NCI-H446 treated with DMSO at 0.1 percent for 48 hours (cell line): ENCODE results near the gene ADAM22.

Experiments used
- DNase-seq: peaks from one replicate; lab custom pipeline; 2025; lab: John Stamatoyannopoulos, UW

Gene ADAM22

GRCh38 chr7:88042157-88042556 is 108.1 kb downstream of the ADAM22 start:
- no peak for DNase-seq

- DNase-seq, result no peak
Observed at GRCh38 chr7:88042803-88043202, 108.8 kb downstream of the ADAM22 start.

- DNase-seq, result no peak
Observed at GRCh38 chr7:88044069-88044468, 110.0 kb downstream of the ADAM22 start.

DNA sequence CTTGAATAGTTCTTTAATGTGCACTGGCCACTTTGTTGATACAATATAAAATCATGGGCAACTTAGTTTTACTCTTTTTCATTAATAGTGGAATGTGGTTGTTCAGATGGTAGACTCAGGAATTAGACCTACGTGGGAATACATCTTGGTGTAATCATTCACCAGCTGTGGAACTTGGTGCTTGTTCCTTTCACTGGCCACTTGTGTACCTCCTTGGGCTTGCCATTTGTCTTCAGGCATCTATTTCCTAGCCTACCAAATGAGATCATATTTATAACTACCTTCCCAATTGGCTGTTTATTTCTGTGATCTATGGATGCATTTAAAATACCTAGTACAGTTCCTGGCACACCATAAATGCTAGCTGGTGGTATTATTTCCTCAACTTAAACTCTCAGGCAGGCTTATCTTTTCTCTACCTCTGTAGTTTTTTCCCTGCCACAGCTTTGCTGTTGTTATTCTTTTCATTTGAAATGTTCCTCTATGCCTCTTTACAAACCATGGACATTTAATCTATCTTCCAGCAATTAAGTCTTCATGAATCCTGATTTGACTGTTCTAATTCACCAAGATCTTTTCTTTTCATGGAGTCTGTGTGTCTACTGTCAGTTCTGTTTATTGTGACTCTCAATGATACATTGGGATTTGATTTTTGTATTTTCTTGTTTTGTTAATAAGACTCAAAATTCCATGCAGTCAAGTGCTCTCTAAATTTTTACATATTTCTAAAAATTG is 113.0 kb downstream of the ADAM22 start:
- DNase-seq, result no peak

- no peak for DNase-seq
Observed at GRCh38 chr7:88057655-88058054, 123.6 kb downstream of the ADAM22 start.

DNA sequence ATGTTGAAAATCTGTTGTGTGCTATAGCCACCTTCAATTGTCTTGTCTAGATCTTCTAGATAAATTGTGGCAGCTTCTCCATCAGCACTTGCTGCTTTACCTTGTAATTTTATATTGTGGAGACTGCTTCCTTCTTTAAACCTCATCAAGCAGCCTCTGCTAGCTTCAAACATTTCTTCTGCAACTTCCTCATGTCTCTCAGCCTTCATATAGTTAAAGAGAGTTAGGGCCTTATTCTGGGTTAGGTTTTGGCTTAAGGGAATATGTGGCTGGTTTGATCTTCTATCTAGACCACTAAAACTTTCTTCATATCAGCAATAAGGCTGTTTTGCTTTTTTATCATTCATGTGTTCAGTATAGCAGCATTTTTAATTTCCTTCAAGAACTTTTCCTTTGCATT is 128.2 kb downstream of the ADAM22 start:
- no peak for DNase-seq

GRCh38 chr7:88069093-88069492 is 135.0 kb downstream of the ADAM22 start:
- DNase-seq, result no peak

GRCh38 chr7:88071994-88072714 is 138.1 kb downstream of the ADAM22 start:
- DNase-seq, result no peak

DNA sequence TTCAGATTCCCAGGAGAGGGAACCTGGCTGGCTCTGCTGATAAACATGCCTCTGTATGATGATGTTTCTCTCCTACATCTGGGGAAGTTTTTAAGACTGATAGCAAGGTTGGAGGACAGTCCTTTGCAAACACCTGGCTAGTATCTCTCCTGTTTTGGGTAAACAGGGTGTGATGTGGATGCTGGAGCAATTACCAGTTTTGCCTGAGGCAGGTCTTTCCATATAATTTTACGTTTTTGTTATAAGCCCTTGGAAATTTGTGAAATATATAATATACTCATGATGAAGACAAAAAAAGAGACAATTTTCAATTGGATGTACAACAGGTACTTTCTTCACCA is 138.6 kb downstream of the ADAM22 start:
- no peak for DNase-seq

DNA sequence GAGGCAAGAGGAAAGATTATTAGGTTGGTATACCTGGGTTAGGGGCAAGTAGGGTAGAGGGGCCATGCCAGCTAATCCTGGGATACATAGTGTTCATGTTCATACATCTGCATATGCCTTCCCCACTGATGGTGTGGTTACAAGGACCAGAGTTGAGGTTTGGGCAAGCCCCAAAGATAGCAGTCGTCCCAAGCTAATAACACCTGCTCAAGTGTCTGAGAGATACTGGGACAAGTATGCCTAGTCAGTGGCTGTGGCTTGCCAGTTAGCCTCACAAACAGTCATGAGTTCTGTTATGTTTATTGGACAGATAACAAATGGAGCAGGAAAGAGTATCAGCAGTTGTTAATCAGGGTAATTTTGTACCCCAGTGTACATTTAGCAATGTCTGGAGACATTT is 139.6 kb downstream of the ADAM22 start:
- no peak for DNase-seq

DNA sequence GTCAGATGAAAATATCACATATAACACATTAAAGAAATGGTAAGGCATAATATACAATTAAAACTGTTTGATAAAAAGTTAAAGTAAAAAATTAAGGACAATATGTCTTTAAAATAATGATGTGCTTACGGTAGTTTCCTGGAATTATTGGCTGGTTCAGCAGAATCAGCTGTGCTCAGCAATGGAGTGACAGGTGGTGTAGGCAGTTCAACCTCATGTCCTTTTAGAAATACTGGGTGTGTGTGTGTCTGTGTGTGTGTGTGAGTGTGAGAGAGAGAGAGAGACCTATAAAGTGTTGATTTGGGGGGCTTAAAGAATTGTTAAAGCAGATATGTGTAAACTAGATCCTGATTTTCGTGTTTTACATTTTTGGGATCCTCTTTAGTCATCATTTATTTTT is 141.2 kb downstream of the ADAM22 start:
- no peak for DNase-seq

- DNase-seq, result no peak
Observed at GRCh38 chr7:88083883-88084282, 149.8 kb downstream of the ADAM22 start.

GRCh38 chr7:88089561-88089960 is 155.5 kb downstream of the ADAM22 start:
- DNase-seq, result peak; percentile 59

GRCh38 chr7:88090240-88090639 is 156.2 kb downstream of the ADAM22 start:
- DNase-seq, result no peak

- no peak for DNase-seq
Observed at GRCh38 chr7:88090671-88091070, 156.6 kb downstream of the ADAM22 start.

DNA sequence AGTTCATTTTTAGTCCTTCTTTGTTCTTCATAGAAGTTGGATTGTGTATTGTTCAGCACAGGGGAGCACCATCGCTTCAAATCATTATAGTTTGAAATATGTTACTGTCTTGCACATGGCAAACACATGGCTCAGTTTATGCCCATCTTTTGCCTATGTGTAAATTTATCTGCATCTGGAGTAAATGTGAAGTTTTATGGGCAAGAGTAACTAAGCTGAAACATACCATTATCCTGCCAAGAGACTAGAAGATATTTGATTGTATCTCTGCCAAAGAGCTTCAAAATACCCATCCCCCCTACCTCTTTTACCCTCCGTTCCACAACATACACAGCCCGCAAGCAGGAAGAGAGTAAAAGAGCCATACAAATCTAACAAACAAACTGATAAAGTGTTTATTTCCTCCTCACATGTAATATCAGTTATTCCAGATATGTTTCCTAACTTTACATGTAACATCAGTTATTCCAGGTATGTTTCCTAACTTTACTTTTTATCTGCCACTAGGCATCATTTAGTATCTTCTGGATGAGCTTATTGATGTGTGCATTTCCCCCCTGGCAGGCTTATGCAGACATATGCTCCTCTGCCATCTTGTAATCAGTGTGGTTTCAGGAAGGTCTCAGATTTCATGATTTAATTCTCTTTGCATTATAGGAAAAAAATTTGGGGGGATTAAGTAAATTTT is 158.1 kb downstream of the ADAM22 start:
- DNase-seq, result peak; percentile 91

GRCh38 chr7:88092676-88092999 is 158.6 kb downstream of the ADAM22 start:
- peak; percentile 91 for DNase-seq

DNA sequence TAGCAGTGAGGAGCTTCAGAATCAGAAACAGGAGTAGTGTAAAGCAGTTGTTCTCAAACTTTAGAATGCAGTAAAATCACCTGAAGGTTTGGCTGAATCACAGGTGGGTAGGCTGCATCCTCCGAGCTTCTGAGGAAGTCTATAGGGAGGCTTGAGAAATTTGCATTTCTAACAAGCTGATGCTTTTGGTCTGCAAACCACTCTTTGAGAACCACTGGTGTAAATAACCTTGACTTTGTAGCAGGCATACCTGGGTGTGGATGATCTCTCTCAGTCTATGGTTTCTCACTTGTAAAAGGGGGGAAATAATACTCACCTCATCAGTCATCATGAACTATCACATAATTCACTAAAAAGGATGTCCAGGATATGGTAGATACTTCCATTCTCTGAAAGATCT is 167.7 kb downstream of the ADAM22 start:
- no peak for DNase-seq

DNA sequence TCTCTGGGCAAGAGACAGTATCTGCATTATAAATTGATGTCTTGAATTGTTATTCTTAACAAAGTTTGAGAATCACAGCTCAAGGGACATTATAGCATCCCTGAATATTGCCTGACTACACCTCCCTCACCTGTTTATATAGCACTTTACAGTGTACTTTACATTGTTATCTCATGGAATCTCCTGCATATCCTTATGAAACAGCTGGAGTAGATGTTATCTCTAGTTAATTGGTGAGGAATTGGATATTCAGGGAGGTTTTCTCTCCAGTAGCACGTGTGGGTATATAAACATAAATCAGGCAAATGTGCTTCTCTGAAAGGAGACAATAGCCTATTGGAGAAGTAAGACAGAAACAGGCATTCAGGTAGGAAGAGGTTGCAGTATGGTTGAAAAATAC is 168.6 kb downstream of the ADAM22 start:
- no peak for DNase-seq

- peak; percentile 71 for DNase-seq
Observed at GRCh38 chr7:88104732-88105131, 170.7 kb downstream of the ADAM22 start.

- DNase-seq, result no peak
Observed at GRCh38 chr7:88105231-88105630, 171.2 kb downstream of the ADAM22 start.

GRCh38 chr7:88106434-88106833 is 172.4 kb downstream of the ADAM22 start:
- no peak for DNase-seq

DNA sequence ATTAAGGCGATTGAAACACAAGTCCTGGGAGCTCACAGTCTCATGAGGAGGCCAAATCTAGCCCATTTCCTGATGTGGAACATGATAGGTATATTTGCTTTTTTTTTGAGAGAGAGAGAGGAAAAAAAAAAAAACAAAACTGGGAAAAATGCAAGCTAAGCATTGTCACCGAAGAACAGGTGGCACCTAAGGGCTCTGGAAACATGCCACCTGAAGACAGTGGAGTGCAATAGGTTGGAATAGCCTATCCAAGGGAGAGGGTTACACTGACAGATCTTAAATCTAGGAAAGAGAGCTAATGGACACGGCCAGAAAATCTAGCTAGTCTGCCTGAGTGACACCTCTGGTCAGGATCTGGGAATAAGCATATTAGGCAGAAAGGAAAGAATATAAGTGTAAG is 175.6 kb downstream of the ADAM22 start:
- DNase-seq, result no peak
